Stimulated activated CD8-positive, alpha-beta memory T cell treated with anti-CD3 and anti-CD28 coated beads, Interleukin-15, amount 100 ng/mL, for 1 hour (primary cell): ENCODE data around the gene PTBP3.

Experiments used
- DNase-seq: peaks from one replicate; pipeline ENCODE4 v3.0.0-alpha.2; 2020; ENCODE audit warnings: low read depth

PTBP3 gene

DNA sequence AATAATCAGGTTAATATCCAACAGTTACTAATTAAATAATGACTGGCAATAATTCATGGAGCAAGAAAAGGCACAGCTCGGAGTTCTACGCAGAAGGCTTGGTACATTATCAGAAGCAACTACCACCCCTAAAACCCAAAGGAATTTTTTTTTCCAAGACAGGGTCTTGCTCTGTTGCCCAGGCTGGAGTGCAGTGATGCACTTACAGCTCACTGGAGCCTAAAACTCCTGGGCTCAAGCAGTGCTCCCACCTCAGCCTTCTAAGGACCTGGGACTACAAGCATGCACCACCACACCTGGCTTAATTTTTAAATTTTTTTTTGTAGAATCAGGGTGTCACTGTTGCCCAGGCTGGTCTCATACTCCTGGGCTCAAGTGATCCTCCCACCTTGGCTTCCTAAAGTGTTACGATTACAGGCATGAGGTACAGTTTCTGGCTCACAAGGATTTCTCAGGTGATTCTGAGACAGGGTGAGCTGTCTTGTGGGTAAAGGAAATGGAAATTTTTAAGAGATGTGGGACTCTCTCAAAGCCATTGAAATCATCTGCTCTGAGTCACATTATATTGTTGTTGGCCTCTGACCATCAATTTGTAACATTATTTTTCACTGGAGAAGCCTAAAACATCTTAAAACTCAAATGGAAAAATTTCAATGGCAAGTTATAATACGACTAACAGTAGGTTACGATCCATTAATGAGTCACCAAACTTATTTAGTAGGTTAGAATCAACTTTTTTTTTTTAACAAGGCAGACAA, 26.8 kb upstream of the PTBP3 start:
- no peak for DNase-seq

- no peak for DNase-seq
Observed at GRCh38 chr9:112355427-112355897, 22.0 kb upstream of the PTBP3 start.

GRCh38 chr9:112354081-112354743, 20.8 kb upstream of the PTBP3 start:
- DNase-seq: no peak

DNA sequence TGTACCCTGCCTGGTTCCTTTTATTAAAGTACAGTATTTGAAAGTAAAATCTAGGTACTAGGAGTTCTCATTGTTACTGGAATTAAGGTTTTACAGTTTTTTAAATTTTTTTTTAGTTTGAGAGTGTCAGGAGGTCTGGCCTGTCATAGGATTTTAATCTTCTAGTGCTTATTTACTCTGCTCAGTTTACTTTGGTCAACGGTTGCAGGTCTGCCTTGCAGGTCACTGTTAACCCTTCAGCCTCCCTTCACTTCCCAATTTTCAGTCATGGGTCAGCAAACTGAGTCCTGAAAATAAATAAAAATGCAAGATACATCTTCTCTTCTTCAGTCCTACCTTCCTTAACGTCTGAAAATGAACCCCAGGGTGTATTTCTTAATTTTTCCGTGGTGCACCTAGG, 18.8 kb upstream of the PTBP3 start:
- no peak for DNase-seq

DNA sequence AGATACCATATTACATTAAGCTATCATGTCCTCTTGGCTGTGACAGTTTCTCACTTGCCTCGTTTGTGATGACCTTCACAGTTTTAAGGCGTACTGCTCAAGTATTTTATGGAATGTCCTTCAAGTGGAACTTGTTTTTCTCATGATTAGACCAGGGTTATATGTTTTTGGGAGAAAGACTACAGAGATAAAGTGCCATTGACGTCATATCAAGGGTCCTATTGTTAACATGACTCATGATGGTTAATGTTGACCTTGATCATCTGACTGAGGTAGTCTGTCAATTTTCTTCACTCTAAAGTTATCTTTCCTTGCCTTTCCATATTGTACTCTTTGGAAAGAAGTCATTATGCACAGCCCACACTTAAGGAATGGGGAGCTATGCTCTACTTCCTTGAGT, 17.8 kb upstream of the PTBP3 start:
- no peak for DNase-seq

GRCh38 chr9:112349008-112349333, 15.6 kb upstream of the PTBP3 start:
- no peak for DNase-seq

DNA sequence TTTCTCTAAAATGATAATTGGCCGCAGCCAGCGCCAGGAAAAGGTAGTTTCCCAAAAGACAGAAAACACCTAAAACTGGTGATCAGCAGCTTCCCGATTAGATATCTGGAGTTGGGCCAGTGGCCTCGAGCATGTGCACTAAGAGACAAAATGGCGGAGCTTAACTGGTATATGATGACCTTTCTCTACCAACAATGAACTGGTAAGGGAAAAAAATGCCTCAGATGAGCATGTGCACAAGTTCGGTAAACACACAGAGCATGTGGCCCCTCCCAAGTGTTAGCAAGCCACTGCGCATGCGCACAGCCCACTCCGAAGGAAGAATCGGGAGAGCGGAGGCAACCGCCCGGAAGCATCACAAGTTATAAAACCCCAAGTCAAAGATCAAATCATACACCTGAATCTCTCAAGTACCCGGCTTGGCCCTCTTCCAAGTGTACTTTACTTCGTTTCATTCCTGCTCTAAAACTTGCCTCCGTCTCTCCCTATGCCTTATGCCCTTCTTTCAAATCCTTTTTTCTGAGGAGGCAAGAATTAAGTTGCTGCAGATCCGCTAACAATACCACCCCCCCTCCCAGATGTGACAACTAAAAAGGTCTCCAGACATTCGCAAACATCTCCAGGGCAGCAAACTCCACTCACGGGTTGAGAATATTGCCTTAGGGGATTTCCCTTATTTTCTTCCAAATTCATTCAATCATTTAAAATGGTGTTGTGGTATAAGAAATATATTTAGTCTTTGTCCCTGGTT, 15.0 kb upstream of the PTBP3 start:
- peak; percentile 51 for DNase-seq

DNA sequence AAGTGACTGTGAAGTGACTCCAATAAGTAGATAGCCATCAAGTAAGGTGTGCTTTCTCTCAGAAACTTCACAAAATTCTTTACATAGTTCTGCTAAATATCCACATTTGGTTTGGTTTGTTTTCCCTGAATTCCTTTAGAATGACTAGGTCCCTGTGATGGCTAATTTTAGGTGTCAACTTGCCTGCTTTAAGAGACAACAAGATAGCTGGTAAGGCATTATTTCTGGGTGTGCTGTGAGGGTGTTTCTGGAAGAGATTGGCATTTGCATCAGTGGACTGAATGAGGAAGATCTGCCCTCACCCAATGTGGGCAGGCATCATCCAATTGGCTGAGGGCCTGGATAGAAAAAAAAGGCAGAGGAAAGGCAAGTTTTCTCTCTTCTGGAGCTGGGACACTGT, 8.3 kb upstream of the PTBP3 start:
- DNase-seq: no peak

DNA sequence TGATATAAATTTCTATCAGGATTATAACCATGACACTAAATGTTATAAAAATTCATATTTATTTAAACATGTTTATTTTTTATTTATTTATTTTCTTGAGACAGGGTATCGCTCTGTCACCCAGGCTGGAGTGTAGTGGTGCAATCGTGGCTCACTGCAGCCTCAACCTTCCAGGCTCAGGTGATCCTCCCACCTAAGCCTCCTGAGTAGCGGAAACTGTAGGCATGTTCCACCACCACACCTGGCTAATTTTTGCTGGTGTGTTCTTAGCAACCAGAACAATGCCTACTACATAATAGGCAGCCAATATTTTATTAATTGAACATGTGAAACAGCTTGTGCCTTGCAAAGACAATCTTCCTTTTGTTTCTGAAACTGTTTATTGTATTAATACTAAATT, 6.5 kb upstream of the PTBP3 start:
- DNase-seq: no peak

- DNase-seq: no peak
Observed at GRCh38 chr9:112338561-112338960, 5.1 kb upstream of the PTBP3 start.

DNA sequence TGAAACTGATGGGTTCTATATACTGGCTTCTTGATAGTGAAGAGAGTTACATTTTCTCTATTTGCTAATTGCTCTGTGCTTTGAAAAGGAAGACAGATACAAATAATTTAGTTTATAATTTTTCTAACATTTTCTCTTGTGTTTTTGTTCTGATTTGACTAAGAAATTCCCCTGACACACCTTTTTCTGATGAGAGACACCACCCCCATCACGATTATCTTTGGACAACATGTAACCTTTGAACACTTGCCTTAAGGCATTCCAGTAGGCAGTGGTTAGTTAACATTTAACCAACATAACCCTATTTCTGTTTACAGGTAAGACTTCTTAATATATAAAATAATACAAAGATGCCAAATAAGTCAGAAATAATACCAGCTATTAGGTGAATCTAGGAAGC, 4.1 kb upstream of the PTBP3 start:
- no peak for DNase-seq

- peak; percentile 7 for DNase-seq
Observed at GRCh38 chr9:112334432-112334841, 1.0 kb upstream of the PTBP3 start.

- peak; percentile 88 for DNase-seq
Observed at GRCh38 chr9:112333639-112334431, 416 bp upstream of the PTBP3 start.

DNA sequence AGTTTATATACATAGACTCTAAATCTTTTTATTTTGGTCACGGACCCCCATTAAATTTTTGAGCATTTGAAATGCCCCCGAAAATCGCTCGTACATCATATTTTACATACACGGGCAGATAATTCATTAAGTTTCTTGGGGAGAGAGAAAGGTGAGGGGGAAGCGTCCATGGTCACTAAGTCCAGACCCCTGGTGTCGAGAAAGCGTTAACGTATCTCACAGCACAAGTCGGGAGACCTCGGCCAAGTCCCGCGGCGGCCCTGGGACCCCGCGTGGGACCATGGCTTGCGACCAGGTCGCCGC, 794 bp downstream of the PTBP3 start:
- no peak for DNase-seq

DNA sequence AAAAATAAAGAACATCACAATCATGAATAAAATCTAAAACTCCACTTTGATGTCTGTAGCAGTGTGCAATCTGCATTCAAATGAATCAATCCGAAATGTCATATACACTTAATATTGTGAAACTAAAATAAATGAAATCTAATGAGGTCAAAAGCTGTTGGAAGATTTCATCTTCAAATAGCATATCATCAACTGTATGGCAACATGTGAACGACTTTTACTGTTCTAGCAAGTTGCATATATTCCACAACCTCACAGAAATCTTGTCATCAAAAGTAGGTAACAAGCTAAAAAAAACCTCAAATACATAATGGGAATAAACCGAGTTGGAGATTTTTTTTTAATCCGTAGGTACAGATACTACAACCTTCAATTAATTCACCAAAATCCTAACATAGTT, 1.2 kb downstream of the PTBP3 start:
- DNase-seq: no peak

DNA sequence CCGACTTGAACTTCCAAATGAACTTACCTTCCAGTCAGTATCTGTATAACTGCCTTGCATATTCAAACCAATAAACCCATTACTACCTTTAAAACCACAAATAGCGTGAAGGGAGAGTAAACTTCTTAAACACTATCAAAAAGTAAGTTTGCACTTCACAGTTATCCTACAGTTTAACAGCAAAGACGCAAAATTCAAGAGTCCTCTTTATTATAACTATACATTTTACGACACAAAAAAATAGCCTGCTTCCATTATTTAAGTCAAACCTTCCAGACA, 1.8 kb downstream of the PTBP3 start:
- DNase-seq: no peak

- no peak for DNase-seq
Observed at GRCh38 chr9:112328545-112328944, 4.9 kb downstream of the PTBP3 start.

- no peak for DNase-seq
Observed at GRCh38 chr9:112327718-112328450, 5.5 kb downstream of the PTBP3 start.

DNA sequence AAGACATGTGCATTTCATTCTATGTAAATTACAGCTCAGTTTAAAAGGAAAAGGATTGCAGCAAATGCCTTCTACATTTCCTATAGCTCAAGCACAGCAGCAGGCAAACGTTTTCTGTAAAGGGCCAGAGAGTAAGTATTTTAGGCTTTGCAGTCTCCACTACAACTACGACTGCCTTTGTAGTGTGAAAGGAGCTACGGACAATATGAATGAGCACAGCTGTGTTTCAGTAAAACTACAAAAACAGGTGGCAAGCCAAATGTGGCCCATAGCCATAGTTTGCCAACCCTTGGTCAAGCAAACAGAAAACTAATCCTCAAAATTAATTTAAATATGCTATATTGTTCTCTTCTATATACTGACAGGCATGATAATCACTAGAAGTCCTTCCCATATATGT, 7.2 kb downstream of the PTBP3 start:
- no peak for DNase-seq

- no peak for DNase-seq
Observed at GRCh38 chr9:112325600-112325999, 7.8 kb downstream of the PTBP3 start.

DNA sequence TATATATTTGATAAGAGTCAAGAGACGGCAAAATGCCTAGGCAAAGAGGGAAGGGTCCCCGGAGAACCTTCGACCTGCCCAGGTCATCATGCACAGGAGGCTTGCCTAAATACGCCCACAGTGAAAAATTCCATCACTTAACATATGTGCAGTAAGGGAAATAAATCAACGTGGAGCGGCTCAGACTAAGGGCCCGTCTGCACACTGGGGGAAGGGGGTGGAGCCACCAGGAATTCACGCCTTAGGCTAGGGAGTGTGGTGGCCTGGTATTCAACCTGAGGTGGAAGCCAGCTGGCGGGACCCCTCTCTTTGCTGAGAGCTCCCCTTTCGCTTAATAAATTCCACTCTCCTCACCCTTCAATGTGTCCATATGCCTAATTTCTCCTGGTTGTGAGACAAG, 8.3 kb downstream of the PTBP3 start:
- no peak for DNase-seq

- no peak for DNase-seq
Observed at GRCh38 chr9:112323378-112323854, 10.0 kb downstream of the PTBP3 start.
